ENCODE results near the gene RRAGC.

Gene RRAGC, protein sequence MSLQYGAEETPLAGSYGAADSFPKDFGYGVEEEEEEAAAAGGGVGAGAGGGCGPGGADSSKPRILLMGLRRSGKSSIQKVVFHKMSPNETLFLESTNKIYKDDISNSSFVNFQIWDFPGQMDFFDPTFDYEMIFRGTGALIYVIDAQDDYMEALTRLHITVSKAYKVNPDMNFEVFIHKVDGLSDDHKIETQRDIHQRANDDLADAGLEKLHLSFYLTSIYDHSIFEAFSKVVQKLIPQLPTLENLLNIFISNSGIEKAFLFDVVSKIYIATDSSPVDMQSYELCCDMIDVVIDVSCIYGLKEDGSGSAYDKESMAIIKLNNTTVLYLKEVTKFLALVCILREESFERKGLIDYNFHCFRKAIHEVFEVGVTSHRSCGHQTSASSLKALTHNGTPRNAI

DNA sequence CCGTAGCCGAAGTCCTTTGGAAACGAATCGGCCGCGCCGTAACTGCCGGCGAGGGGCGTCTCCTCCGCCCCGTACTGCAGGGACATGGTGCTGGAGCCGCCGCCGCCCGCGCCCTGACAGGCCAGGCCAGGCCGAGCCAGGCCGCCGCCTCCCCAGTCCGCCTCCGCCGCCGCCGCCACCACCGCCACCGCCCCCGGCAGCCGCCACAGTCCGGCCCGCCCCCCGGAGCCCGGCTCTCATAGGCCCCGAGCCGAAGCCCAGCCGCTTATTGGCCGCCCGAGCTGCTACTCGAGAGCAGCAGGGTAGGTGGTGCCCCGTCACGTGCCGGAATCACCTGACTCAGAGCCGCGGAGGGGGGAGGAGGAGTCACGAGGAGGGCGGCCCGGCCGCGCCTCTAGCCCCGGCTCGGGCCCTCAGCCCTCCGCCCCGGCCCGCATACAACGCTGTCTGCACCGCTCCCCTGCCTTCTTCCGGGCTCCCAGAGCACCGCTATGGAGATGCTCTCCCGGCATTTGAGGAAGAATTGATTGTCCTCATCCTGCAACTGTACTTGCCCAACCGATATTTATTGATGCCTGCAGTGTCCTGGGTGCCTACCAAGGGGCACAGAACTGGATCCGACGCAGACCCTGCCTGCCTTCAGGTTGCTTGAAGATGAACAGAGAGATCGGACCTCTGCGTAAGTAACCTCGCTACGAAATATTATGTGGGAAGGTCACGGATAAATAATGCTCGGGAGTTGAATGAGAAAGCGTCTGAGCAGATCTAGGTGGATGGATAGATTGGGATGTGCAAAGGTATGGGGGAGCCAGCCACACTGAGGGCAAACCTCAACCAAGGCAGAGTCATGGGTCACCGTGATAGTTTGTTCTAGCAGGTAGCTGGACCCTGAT lies at the start of gene RRAGC:
Gene RRAGC, minus strand, starts transcription at position 212 of the 893 bp plus-strand sequence. Its CDS starts 126 bp downstream, at position 86.
- DNase-seq = peak; percentile 99

DNA sequence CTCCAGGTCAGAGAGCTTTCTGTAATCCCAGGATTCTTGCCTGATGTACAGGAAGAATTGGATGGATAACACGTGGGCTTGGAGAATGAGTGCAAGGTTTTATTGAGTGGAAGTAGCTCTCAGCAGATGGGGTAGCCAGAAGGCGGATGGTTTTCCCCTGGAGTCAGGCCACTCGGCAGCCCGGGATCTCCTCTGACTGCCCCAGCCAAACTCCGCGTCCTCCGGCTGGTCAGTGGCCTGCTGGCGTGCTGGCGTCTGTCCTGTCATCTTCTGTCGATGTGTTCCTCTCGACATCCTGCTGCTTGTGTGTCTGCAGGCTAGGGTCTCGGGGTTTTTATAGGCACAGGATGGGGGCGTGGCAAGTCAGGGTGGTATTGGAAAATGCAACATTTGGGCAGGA lies 49.2 kb upstream of the RRAGC start:
- peak; percentile 62 for DNase-seq

DNA sequence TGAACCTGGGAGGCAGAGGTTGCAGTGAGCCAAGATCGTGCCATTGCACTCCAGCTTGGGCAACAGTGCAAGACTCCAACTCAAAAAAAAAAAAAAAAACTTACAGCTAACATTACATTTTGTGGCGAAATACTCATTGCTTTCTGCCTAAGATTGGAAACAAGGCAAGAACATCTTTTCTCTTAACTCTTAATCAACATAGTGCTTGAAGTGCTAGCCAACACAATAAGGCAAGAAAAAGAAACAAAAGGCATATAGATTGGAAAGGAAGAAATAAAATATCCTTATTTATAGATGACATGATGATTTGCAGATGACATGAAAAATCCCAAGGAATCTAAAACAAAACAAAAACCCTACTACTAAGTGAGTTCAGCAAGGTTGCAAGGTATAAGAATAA lies 46.4 kb upstream of the RRAGC start:
- no peak for DNase-seq

DNA sequence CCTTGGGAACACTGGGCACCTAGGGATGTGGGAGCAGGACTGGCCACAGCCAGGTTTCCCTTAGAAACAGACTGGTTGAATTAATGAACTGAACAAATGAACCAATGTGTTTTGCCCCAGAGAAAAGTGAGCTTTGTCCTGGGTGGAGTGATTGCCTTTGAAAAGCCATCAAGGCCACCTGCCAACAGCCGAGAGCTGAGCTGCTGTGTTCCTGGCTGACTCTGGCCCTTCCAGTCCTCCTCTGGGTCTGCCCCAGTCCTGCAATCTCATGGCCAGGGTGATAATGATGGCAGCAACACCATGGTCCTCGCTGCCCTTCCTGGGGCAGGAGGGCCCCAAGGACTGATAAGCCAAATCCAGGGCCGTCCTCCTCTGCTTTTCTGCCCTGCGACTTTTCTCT lies 40.0 kb upstream of the RRAGC start:
- DNase-seq = no peak

DNA sequence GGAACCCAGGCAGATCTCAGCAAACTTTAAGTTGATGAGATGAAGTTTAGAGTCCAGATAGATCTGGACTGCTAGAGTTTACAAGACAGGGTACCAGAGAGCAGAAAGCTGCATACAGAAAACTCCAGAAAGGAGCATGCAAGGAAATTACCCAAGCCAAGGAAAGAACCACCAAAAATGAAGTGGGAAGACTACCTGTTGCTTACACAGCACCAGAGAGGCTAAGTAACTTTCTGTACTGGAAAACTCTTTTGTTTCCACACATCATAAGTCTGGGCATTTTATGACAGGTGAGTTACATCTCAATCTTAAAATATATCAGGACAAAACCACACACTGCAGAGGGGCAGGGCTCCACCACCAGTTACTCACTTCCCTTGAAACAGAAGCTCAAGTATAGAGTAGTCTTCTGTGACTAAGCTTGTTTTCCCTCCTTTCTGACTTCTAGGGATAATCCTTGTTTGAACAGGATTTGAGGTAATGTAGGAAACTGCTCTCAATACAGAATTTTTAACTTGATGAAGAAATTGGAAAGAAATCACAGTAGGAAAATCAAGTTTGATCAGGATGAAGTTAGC lies 39.2 kb upstream of the RRAGC start:
- DNase-seq = peak; percentile 16

DNA sequence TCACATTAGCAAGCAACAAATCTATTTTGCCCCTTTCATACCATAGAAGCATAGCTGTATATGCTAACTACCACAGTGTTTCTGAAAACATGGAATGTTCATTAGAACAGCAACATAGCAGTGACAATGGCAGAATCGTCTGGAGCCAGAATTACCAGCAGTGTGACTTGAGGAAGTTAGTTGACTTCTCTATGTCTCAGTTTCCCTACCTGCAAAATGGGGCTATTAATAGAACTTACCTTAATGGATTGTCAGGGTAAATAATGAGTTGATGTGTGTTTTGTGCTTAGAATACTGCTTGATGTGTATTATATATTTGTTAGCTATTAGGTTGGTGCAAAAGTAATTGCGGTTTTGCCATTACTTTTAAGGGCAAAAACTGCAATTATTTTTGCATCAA lies 36.6 kb upstream of the RRAGC start:
- no peak for DNase-seq

DNA sequence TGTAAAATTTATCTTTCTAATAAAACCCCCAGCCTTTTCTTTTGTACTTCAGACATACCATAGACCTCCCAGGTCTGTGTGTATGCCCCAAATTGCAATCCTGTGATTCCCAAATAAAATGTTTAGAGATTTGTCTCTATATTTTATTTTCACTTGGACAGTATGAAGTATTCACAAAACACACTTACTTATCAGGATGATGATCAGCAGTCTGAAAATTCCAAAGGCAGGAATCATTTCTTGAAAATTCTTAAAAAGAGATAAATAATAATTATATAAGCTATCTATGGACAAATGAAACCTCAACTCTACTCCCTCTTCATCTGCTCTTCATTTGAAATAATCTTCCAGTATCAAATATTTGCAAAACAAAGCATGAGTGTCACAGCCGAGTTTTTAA lies 33.4 kb upstream of the RRAGC start:
- no peak for DNase-seq

DNA sequence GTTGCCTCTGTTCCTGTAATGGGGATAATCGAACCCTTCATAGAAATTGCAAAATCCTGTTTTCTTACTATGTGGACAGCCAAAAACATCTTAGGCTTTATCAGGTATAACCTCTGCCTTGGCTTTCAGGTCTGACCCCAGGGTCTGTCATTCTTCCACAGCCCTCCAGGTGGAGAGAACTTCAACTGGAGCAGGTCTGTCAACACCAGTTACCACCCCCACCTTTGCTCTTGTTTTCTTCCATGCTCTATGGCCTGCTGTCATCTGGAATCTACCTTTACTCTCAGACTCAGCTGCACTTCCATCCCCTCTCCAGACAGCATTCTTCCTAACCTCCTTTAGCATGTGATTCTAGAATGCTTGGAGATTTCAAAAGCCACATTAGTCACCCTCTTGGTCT lies 32.2 kb upstream of the RRAGC start:
- DNase-seq = peak; percentile 52

DNA sequence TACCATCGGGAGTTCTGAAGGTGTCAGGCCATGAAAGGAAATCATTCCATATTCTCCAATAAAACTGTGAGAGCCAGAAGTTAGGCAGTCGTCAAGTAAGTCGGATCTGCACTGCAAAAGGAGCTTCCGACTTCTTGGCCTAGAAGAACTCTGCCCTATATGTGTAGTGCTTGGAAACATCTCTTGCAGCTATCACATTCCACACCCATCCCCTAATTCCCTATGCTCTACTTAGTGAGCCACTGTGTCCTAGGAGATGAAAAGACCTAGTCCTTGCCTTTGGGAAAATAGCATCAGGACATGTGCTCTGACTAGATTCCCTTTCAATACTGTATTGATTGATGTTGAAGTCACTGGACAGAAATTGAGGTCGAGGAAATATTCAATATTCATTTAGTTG lies 30.0 kb upstream of the RRAGC start:
- DNase-seq = no peak

DNA sequence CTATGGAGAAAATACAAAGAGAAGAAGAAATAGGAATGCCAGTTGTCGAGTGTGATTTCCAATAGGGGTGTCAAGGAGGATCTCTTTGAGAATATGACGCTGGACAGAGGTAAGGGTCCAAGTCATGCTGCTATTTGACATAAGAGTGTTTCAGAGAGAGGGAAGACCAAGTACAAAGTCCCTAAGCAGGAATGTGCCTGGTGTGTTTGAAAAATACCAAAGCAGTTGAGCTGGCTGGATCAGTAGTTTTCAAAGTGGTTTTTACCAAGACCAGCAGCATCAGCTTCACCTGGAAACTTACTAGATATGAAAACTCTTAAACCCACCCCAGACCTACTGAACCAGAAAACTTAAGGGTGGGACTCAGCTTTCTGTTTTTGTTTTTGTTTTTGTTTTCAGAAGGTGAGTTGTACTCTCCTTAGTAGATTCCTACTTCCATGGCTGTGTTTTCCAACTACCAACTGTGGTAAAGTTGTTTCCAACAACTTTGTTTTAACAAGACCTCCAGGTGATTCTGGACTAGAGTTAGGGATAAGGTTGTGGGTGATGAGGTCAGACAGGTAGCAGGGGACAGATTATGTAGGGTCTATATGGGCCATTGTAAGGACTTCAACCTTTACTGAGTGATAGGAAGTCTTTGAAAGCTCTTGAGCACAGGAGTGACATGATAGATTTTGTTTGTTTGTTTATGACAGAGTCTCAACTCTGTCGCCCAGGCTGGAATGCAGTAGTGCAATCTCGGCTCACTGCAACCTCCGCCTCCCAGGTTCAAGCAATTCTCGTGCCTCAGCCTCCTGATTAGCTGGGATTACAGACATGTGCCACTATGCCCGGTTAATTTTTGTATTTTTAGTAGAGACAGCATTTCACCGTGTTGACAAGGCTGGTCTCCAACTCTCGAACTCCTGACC lies 29.1 kb upstream of the RRAGC start:
- DNase-seq = no peak

DNA sequence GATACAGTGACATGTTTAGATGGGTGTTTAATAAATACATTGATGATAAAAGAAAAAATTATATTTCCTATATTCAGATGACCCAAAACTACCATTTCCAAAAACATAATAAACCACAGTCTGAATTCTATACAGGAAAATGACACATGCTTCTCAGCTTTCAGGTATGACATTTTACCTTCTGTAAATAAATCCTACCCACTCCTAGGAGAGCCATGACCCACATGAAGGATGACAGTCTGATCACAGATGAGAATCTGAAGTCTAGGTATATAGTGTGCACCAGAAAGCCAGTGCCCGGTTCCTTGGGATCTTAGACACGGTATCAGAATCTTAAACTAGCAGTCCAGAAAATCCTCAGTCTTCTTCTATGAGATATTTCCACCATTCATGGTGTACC lies 25.5 kb upstream of the RRAGC start:
- no peak for DNase-seq

DNA sequence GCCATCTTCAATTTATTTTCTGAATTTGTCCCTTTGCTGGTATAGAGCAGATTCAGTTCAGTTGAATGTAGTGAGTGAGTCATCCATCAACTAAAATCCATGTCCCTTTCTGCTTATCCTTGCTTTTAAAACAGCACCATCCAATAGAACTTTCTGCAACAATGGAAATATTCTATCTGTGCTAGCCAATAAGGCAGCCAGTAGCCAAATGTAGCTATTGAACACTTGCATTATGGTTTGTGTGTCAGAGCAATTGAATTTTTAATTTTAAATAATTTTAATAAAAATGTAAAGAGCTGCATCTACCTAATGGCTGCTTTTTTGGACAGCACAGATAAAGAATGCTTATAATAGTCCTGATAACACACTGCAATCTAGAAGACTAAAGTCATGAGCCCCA lies 21.9 kb upstream of the RRAGC start, which contains the start of gene GJA9:
Gene GJA9, minus strand, starts transcription at position 101 of the 400 bp plus-strand sequence. CDS start 5,489 bp downstream, outside the sequence.
- DNase-seq = no peak

DNA sequence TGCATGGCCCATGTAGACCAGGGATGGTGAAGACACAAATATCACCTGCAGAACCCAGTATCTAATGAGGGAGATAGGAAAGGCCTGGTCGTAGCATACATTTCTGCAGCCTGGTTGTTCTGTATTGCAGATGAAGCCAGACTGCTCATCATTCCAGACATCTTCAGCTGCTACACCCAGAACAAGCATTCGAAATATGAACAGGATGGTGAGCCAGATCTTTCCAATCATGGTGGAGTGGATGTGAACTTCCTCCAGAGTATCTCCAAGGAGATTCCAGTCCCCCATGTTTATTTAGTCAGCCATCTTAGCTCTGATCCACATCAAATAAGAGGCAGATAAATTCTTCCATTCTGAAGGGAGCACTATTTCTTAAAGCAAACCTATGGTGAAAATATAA lies 16.2 kb upstream of the RRAGC start:
- DNase-seq = no peak

DNA sequence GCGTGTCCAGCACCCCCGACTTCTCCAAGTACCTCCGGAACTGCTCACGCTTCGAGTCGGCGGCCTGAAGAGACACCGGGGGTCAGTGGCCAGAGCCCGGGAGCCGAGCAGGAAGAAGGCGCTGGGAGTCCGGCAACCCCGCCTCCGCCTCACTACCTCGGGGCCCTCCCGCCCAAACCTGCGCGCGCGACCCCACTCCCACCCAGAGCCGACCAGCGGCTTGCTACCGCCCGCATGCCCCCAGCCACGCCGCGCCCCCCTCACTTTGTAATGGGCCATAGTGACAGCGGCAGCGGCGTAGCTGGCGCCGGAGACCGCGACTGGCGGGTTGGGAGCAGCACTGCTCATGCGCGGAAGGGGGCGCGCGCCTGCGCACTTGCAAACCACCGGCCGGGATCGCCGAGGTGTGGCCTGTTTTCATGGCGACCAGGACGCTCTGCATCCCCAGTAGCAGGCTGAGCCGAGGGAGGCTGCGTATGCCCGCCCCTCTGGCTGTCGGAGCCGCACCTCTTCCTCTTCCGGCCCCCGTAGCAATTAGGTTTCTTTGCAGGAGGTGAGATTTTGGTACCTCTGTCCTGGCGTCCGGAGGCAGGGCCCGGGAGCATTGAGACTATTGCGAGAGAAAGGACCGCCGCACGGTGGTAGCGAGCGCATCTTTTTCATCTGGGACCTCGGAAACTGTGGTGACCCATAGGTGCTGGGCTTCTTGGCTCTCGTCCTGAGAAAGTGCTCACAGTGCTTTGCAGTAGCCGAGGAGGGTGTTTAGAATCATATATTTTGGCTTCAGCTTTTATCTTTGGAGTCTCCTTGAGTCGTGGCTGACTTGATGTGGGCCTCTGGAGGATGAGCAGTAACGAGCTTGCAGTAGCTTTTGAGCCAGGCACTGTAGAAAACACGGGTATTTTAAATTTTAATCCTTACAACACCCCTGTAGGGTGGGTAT lies 13.7 kb upstream of the RRAGC start, which contains the start of gene MYCBP:
Gene MYCBP, minus strand, starts transcription at position 322 of the 943 bp plus-strand sequence. Its CDS starts 43 bp downstream, at position 279.
- DNase-seq = peak; percentile 98

DNA sequence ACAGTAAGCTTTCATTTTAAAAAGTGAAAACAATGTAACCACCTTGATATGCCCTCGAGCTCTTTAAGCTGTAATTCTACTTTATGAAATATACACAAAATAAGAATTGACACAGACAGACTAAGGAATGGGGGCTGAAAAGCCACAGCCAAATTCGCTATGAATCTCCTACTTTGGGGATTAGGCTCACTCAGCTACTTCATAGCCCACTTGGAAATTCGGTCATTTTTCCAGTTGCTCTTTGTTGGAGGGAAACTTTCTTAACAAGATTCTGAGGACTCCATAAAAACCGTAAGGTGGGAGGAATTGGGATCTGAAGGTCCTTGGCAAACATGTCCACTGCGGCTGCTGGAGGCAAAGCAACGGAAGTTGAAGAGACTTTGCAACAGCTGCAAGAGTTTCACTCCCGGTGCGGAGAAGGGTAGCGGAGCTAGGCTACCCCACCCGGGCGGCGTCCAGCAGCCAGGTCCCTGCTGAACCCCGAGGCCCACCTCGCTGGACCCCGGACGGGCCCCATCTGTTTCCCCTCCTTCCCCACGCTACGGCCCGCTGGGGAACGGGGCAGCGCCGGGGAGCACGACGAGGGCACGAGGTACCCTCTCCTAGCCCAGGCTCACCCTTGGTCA lies 12.9 kb upstream of the RRAGC start:
- peak; percentile 38 for DNase-seq

DNA sequence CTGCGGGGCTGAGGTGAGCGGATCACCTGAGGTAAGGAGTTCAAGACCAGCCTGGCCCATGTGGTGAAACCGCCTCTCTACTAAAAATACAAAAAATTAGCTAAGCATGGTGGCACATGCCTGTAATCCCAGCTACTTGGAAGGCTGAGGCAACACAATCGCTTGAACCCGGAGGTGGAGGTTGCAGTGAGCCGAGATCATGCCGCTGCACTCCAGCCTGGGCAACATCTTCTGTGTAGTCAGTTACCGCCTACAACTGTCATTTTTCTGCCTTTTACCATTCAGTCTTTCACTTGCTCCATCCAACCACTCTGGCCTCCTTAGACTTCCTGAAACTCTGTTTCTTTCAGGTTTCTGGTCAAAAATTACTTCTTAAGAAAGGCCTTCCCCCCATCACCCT lies 11.4 kb upstream of the RRAGC start:
- no peak for DNase-seq

DNA sequence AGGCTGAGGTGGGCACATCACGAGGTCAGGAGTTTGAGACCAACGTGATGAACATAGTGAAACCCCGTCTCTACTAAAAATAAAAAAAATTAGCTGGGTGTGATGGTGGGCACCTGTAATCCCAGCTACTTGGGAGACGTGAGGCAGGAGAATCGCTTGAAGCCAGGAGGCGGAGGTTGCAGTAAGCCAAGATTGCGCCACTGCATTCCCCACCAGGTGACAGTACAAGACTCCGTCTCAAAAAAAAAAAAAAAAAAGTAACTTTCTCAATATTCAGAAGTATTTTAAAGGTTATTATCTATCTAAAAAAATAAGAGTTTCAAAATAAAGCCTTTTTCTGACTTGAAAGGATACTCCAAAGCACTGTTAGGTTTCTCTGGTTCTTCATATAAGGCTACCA lies 7.6 kb upstream of the RRAGC start:
- no peak for DNase-seq

DNA sequence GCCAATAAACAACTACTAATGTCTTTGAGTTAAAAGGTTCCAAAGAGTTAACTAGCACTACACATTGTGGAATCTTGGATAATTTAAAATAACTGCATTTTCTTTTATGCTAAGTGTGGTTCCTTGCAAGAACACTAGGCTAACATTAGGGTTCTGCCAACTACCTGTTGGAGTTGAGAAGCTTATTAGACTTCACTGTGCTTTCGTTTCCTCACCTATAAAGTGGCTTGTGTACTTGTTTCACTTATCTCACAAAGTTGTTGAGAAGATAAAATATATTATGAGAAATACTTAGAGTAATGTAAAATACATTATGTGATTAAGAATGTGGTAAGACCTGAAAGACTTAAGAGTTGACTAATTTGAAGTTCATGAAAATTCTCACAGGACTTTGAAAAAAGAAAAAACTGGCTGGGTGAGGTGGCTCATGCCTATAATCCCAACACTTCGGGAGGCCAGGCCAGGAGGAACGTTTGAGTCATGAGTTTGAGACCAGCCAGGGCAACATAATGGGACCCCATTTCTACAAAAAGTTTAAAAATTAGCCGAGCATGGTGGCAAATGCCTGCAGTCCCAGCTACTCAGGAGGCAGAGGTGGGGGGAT lies 5.6 kb upstream of the RRAGC start:
- no peak for DNase-seq

DNA sequence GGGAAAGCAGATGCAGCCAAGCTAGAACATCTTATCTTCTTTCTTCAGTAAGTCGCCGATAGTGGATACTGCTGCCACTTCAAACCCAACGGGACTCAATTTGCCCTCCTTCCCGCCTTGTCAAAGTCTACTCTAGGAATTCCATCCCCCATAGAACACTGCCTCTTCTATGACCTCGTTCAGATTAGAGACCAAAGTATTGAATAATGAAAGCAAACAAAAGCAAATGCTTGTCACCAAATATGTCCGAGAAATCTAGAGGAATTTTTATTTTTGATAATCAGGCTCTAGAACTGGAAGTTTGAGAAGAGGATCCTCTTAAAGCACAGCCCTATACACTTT lies 853 bp upstream of the RRAGC start:
- peak; percentile 55 for DNase-seq

DNA sequence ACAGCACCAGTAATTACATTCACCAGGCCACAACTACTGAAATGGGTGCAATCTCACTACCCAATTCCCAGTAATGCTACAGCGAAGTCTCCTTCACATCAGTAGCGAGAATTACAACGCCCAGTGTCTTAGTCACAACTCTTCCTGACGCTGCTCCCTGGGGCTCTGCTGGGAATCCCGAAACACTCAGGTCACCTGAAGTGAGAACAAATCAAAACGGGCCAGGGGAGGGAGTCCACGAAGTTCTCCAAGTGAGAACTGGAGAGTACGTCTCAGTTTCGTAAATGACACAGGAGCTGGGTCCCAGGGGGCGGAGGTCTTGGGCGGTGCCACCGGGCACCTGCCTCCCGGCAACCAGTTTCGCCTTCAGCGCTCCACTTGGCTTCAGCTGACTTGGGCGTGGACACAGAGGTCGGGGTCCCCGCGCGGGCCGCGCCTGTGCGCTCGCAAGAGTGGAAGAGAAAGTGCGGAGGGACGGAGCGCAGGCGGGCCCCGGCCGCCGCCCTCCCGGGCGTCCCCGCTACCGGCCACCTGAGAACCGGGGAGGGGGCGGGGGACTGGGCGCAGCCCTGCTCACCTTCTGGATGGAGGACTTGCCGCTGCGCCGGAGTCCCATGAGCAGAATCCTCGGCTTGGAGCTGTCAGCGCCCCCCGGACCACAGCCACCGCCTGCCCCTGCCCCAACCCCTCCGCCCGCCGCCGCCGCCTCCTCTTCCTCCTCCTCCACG lies 575 bp downstream of the RRAGC start:
- DNase-seq = peak; percentile 48

Data from NCI-H82 (cell line).